HUDEP-2 (cell line): ENCODE measurements around the gene PRUNE2.

Experiments
- DNase-seq, 76 experiments: peaks; one replicate each; lab custom pipeline; 2025; ENCODE audit not compliant: unreplicated experiment in 76 of 76; lab: John Stamatoyannopoulos, UW

The PRUNE2 gene

GRCh38 chr9:76637416-76637815, 268.5 kb downstream of the PRUNE2 start:
- DNase-seq = no peak

GRCh38 chr9:76634356-76635054, 271.4 kb downstream of the PRUNE2 start:
- peak in 1 of 76 experiments; percentile 11 for DNase-seq

DNA sequence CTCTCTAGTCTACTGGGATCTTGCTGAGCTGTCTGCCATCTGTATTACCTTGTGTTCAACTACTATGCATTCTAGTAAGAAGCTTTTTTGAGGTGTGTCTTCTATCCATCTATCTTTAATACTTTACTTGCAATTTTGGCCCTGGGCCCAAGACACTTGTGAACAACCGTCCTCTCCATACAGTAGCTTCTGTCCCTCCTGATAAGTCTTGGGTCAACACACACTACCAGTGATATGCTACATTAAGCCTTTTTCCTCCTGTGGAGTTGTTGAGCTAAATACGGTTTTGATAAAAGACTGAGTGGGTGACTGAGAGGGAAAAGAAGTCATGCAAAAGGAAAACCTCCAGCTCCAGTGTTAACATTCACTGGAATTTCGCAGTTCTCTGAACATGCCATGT, 275.0 kb downstream of the PRUNE2 start:
- DNase-seq = peak in 73 of 76 experiments; percentile 39 to 97 (median 83)

DNA sequence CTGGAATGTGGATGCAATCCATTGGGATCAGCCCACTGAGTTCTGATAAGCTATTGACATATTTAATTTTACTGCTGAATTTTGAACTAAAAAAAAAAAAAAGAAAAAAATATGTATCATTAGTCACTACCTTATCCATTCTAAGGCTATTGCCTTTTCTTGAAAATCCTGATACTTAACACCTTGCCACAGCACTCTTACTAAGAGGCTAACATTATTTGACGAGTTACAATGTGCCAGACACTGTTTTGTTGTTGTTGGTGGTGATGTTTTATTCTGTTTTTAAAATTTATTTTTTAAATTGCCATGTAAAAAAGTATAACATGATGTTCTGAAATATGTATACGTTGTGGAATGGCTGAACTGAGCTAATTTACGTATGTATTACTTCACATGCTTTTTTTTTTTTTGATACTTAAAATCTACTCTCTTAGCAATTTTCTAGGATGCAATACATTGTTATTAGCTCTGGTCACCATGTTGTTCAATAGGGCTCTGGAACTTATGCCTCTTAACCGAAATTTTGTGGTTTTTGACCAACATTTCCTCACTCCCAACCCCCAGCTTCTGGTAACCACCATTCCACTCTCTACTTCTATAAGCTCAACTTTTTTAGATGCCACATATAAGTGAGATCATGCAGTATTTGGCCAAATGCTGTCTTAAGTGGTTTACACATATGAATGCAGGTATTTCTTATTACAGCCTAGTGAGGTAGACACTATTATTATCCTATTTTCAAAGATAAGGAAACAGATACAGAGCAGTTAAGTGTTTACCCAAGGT, 276.5 kb downstream of the PRUNE2 start:
- DNase-seq = peak in 15 of 76 experiments; percentile 11 to 61 (median 30)

GRCh38 chr9:76628155-76628554, 277.8 kb downstream of the PRUNE2 start:
- no peak for DNase-seq

- DNase-seq = no peak
These were observed 278.9 kb downstream of the PRUNE2 start for GRCh38 chr9:76626980-76627379.

DNA sequence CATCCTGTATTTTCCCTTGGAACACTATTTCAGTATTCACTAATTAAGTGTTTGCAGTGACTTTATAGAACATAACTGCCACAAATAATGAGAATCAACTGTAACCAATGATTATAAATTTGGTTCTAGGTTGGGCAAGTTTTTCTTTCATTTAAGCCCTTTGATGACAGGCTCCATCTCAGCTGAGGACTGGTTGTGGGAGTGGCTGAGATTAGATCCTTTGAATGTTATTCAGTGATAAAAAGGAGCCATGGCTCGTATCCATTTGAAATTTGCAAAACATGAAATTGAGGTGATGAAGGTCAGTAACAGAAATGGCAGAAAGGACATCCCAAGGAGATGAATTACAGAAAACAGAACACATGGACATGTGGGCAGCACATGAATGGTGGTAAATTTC, 279.8 kb downstream of the PRUNE2 start:
- peak in 19 of 76 experiments; percentile 9 to 65 (median 23) for DNase-seq

GRCh38 chr9:76624391-76625048, 281.4 kb downstream of the PRUNE2 start:
- DNase-seq = no peak

GRCh38 chr9:76620996-76621395, 284.9 kb downstream of the PRUNE2 start:
- DNase-seq = no peak

- no peak for DNase-seq
These were observed 285.3 kb downstream of the PRUNE2 start for GRCh38 chr9:76620581-76620980.

DNA sequence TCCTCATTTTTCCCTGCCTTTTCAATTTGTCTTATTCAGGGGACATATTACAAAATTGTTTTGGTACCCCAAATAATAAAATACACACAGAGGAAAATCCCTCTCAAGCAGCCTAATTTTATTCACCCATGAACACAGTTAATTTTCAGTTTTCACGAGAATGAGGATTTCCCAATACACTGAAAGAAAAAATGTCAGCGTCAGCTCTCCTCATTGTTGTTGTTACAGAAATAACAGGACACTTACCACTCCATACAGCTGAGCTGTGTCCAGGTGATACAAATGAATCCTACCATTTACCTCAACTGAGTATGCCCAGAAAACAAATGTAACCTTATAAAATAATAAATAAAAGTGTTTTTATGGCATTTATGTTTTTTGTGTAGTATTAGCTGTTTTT, 286.3 kb downstream of the PRUNE2 start:
- DNase-seq = no peak

DNA sequence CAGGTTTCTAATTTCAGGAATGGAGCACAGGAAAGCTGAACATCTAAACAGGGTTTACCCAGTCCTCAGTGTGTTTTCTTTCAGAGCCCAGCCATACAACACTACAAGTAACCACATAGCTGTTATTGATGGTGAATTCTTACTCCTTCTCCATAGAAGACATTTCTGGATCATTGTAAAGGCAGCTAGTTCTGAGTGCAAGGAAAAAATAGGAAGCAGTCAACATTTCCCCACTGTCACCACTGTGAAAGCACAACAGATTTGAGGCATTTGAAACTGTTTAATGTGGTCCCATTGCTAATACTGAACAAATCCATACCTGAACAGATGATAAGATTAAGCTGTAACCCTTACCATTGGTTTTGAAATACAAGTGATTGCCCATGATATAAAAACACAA, 286.7 kb downstream of the PRUNE2 start:
- no peak for DNase-seq

DNA sequence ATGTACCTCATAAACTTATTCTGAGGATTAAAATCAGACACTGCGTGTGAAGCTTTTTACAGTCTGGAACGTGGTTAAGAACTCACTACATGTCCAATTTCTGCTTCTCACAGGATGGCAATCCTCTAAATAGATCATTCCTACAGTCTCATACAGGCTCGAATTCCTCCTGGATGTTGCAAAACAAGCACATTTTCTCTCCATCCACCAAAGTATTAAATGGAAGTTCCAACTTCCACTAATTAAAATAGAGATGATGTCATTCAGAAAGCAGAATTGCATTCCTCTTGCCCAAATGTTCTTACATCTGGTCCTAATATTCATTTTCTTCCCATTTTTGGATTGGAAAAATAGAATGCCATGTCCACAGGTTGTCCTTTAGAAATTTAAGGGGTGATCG, 287.2 kb downstream of the PRUNE2 start:
- no peak for DNase-seq

DNA sequence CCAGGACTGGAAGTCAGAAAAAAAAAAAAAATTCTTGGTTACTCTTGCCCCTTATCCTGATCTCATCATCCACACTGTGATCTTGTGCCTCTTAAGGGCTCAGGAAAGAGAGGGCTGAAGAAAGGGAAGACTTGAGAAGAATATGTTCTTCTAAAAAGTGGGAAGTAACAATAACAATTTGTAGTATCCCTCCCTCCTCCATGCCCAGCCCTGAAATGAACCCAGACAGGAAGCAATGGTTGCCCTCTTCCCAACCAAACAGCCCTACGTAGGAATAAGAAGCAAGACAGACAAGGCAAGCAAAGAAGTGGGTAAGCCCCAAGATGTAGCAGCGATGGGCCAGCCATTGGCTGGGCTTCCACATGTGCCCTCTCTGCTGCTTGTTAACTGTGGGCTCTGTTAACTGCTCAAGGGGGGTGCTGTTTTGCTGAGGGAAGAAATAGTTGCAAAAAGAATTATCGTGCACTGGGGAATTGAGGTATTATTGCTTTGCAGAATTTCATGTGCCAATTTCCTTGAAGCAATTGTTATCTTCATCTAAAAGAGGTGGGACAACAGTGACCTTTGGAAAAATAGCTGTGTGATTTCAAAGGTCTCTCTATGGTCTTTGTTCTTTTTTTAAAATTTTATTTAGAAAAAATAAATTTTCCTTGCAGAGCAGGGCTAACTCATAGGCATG, 288.3 kb downstream of the PRUNE2 start:
- DNase-seq = no peak

- no peak for DNase-seq
These were observed 289.1 kb downstream of the PRUNE2 start for GRCh38 chr9:76616780-76617179.

GRCh38 chr9:76615177-76615603, 290.7 kb downstream of the PRUNE2 start:
- peak in 2 of 76 experiments; percentile 17 for DNase-seq

GRCh38 chr9:76613974-76614373, 291.9 kb downstream of the PRUNE2 start:
- DNase-seq = no peak

DNA sequence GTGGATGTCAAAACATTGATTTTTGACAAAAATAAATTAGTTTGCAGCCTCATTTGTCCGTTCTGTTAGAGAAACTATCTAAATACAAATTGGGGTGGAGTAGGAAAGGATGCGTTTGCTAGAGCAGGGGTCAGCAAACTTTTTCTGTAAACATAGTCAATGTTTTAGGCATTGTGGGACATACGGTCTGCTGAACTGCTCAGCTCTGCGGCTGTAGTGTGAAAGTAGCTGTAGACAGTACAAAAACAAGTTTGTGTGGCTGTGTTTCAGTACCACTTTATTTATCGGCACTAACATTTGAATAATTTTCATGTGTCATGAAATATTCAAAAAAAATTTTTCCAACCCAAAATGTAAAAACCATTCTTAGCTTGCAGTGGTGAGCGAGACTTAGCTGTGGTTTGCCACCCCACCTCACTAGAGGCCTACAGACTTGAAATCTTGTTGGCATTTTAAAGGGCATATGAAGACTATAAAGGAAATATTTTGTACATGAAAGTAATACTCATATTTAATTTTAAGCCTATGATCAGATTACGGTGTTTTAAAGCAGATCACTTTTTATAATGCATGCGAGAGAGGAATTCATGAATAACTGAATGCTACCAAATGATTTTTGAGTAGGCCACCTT, 292.6 kb downstream of the PRUNE2 start:
- DNase-seq = no peak

DNA sequence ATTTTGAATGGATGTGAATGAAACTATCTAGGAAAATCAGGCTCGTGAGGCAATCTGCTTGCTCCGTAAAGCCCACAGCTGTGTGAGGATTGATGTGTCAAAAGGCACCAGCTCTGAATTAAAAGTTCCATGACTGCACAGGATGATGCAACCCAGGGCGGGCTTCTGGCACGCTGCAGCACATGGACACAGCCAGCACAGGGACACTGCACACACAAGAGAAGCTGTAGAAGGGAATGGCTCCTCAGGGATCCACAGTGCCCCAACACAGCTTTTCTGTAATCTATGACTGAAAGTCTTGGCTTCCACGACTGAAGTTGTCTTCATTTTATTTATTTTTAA, 295.9 kb downstream of the PRUNE2 start:
- DNase-seq = peak in 1 of 76 experiments; percentile 7

- no peak for DNase-seq
These were observed 296.5 kb downstream of the PRUNE2 start for GRCh38 chr9:76609285-76610010.
